Measurements from ENCODE around the gene RAB40C.

Gene RAB40C

GRCh38 chr16:559411-560203, 30.3 kb upstream of the RAB40C start:
- no peak for DNase-seq (ENCODE audit: low read depth)

- no peak for DNase-seq (ENCODE audit: low read depth)
These were observed 29.6 kb upstream of the RAB40C start, which contains the start of gene PRR35 for GRCh38 chr16:560204-560700. Gene PRR35 (plus strand): TSS chr16:560394. CDS start chr16:563295, 2,901 bp downstream.

GRCh38 chr16:560701-561412, 29.0 kb upstream of the RAB40C start:
- DNase-seq (ENCODE audit: low read depth), result no peak

- no peak for DNase-seq (ENCODE audit: low read depth)
These were observed 28.5 kb upstream of the RAB40C start for GRCh38 chr16:561413-561794.

- no peak for DNase-seq (ENCODE audit: low read depth)
These were observed 27.6 kb upstream of the RAB40C start for GRCh38 chr16:561957-562938.

GRCh38 chr16:563072-563644, 26.7 kb upstream of the RAB40C start:
- no peak for DNase-seq (ENCODE audit: low read depth)

GRCh38 chr16:564690-565418, 25.0 kb upstream of the RAB40C start:
- no peak for DNase-seq (ENCODE audit: low read depth)

- no peak for DNase-seq (ENCODE audit: low read depth)
These were observed 24.2 kb upstream of the RAB40C start for GRCh38 chr16:565419-566330.

GRCh38 chr16:566475-567372, 23.1 kb upstream of the RAB40C start, which contains the start of gene NHLRC4:
Gene NHLRC4 (plus strand): TSS chr16:567005. CDS start chr16:568048, 1,043 bp downstream.
- no peak for DNase-seq (ENCODE audit: low read depth)

GRCh38 chr16:567373-568256, 22.3 kb upstream of the RAB40C start:
- no peak for DNase-seq (ENCODE audit: low read depth)

GRCh38 chr16:568401-569258, 21.2 kb upstream of the RAB40C start:
- no peak for DNase-seq (ENCODE audit: low read depth)

- peak; percentile 26 for DNase-seq (ENCODE audit: low read depth)
These were observed 20.2 kb upstream of the RAB40C start, which contains the start of gene PIGQ for GRCh38 chr16:569445-570254. Gene PIGQ (plus strand): TSS chr16:569968. CDS start chr16:574075, 4,107 bp downstream.

GRCh38 chr16:572865-573650, 16.8 kb upstream of the RAB40C start:
- DNase-seq (ENCODE audit: low read depth), result no peak

GRCh38 chr16:574021-574760, 15.7 kb upstream of the RAB40C start:
- no peak for DNase-seq (ENCODE audit: low read depth)

Measured in HS-5 (cell line).